Colonic mucosa (tissue), 4 donors: ENCODE data around the gene ANKRD11. TPM values are rescaled to one million over a fixed set of nuclear protein-coding genes. Genes with fewer than 3 reads are reported as not detected.

Experiments
- DNase-seq: peaks from one replicate; pipeline ENCODE4 v3.0.0-alpha.2; 2020
- H3K27ac ChIP-seq: fragments of 200-600 bp; one replicate; pipeline ENCODE4 v1.8.0; 2021
- H3K27me3 ChIP-seq: fragments of 200-600 bp; one replicate; pipeline ENCODE4 v1.8.0; 2021
- H3K36me3 ChIP-seq: fragments of 200-600 bp; one replicate; pipeline ENCODE4 v1.8.0; 2021
- H3K4me1 ChIP-seq: fragments of 200-600 bp; one replicate; pipeline ENCODE4 v1.8.0; 2021; ENCODE audit warnings: mild to moderate bottlenecking
- H3K4me3 ChIP-seq: fragments of 200-600 bp; one replicate; pipeline ENCODE4 v1.8.0; 2021
- H3K9ac ChIP-seq, 2 donors: one replicate each; pipeline ENCODE4 v1.7.0; 2013; ENCODE audit warnings: control low read depth in 2 of 2, low read depth in 2 of 2, low read length in 2 of 2
- H3K9me3 ChIP-seq: fragments of 200-600 bp; one replicate; pipeline ENCODE4 v1.8.0; 2021
- CTCF ChIP-seq: fragments of 200-600 bp; IDR thresholded peaks from one replicate; pipeline ENCODE4 v1.8.0; 2022; ENCODE audit warnings: antibody characterized with exemption, mild to moderate bottlenecking
- intact Hi-C: fragments of 100-400 bp; cut with DNase I; formaldehyde crosslinking; loops from one replicate; pipeline ENCODE4 v1.14.1; 2022
- total RNA-seq, 2 donors: library from RNA; stranded (reverse); fragmentation: NEBNext Ultra II Directional in 1 of 2; extraction: Animal tissue kit (Norgen Biotek cat#: 25700) in 1 of 2; gene quantifications; one replicate each; pipeline ENCODE4 v1.2.1, GENCODE V29; 2021
- donor health status: healthy.
- donor health status: DM: no; HTN: no; CAD: no.
- donor health status: DM: no; HTN: no; CAD: no.

Gene ANKRD11
- total RNA-seq, 2 donors from 2014 or later: 69.4 to 129 TPM

- Histone ChIP-seq H3K9ac (no peak overlapping the region), H3K9me3 (no peaks in the 10 kb centered on the region), H3K27me3 (no peaks in the 10 kb centered on the region), H3K4me3 (no peak overlapping the region), H3K36me3 (no peaks in the 10 kb centered on the region), H3K27ac (no peak overlapping the region), H3K4me1 (peaks cover 25% of the 10 kb centered on the region)
- intact Hi-C loops: no loop called here
- DNase-seq: no peak
- TF ChIP-seq CTCF: no peak
These were observed 148.4 kb downstream of the ANKRD11 start for GRCh38 chr16:89341697-89342694.

GRCh38 chr16:89341279-89341678 is 149.1 kb downstream of the ANKRD11 start:
- Histone ChIP-seq H3K4me3 (no peak overlapping the region), H3K9me3 (no peaks in the 10 kb centered on the region), H3K9ac (no peak overlapping the region), H3K36me3 (no peaks in the 10 kb centered on the region), H3K27ac (no peak overlapping the region), H3K27me3 (no peaks in the 10 kb centered on the region), H3K4me1 (peaks cover 25% of the 10 kb centered on the region)
- TF ChIP-seq CTCF: no peak
- intact Hi-C loops: no loop called here
- DNase-seq: no peak

GRCh38 chr16:89338863-89339262 is 151.5 kb downstream of the ANKRD11 start:
- Histone ChIP-seq H3K36me3 (no peaks in the 10 kb centered on the region), H3K4me3 (no peak overlapping the region), H3K27ac (no peak overlapping the region), H3K9ac (no peak overlapping the region), H3K9me3 (no peaks in the 10 kb centered on the region), H3K27me3 (no peaks in the 10 kb centered on the region), H3K4me1 (peaks cover 17% of the 10 kb centered on the region)
- intact Hi-C loops: loop anchor here (10.0 kb wide), 1 partner anchor 216 kb away; no protein-coding TSS in a partner anchor
- DNase-seq: no peak
- no peak for TF ChIP-seq CTCF

GRCh38 chr16:89337965-89338364 is 152.4 kb downstream of the ANKRD11 start:
- Histone ChIP-seq H3K27ac (no peak overlapping the region), H3K9ac (no peak overlapping the region), H3K36me3 (no peaks in the 10 kb centered on the region), H3K4me1 (peaks cover 21% of the 10 kb centered on the region), H3K9me3 (no peaks in the 10 kb centered on the region), H3K4me3 (no peak overlapping the region), H3K27me3 (no peaks in the 10 kb centered on the region)
- no peak for TF ChIP-seq CTCF
- no peak for DNase-seq
- intact Hi-C loops: loop anchor here (10.0 kb wide), 1 partner anchor 217 kb away; no protein-coding TSS in a partner anchor

GRCh38 chr16:89335803-89336485 is 154.4 kb downstream of the ANKRD11 start:
- DNase-seq: no peak
- peaks cover 21% of the 10 kb centered on the region for H3K4me1 ChIP-seq
- no peaks in the 10 kb centered on the region for H3K27me3 ChIP-seq
- no peak for TF ChIP-seq CTCF
- intact Hi-C loops: loop anchor here (10.0 kb wide), 1 partner anchor 219 kb away; no protein-coding TSS in a partner anchor
- H3K36me3 ChIP-seq: no peaks in the 10 kb centered on the region
- no peak overlapping the region for H3K27ac ChIP-seq
- no peaks in the 10 kb centered on the region for H3K9me3 ChIP-seq
- no peak overlapping the region for H3K4me3 ChIP-seq
- no peak overlapping the region for H3K9ac ChIP-seq
